ENCODE measurements around the gene VDAC1. TPM values are rescaled to one million over a fixed set of nuclear protein-coding genes. Genes with fewer than 3 reads are reported as not detected.
A peak's percentile ranks its signal among the peaks of the same experiment; 100 is the strongest.

VDAC1 gene
- total RNA-seq (10 to 100 TPM; 45.1 to 46.4 TPM), polyA plus RNA-seq (100 to 1,000 TPM; 100 to 103 TPM)

- Histone ChIP-seq H3K27ac (ENCODE audit: low read depth, low read length) (peak within 1 kb of the TSS; percentile 96), H3K36me3 (ENCODE audit: insufficient read depth, low read length) (peaks cover 4% of the 10 kb centered on the region), H3K4me1 (ENCODE audit: insufficient read depth, low read length) (peaks cover 48% of the 10 kb centered on the region), H3K27me3 (ENCODE audit: insufficient read depth, low read length) (no peaks in the 10 kb centered on the region), H3K9me3 (ENCODE audit: control insufficient read depth in 1 of 2, low read length in 2 of 2) (no peaks in the 10 kb centered on the region), H3K4me3 (ENCODE audit: low read length in 2 of 2) (peak within 1 kb of the TSS; percentile 61 to 81)
- ChIA-PET CTCF (ENCODE audit: partially characterized antibody) (interaction anchor here (1.1 to 2.9 kb wide), 5 partner anchors 9 to 35 kb away, joined by 4 to 11 read pairs (median 6); no protein-coding TSS in a partner anchor), POLR2A (ENCODE audit: partially characterized antibody) (interaction anchor here (0.6 to 4.8 kb wide), 23 partner anchors 10 to 985 kb away, joined by 3 to 22 read pairs (median 4); partner anchors contain the start of genes C5orf15, C5orf24, PCBD2 and PPP2CA)
- intact Hi-C loops (cut with micrococcal nuclease), result loop anchor here (1.0 to 10.0 kb wide), 5 partner anchors 37 to 900 kb away; partner anchors contain the start of genes C5orf15, CAMLG, PCBD2 and PPP2CA
- peak within 1 kb of the TSS; percentile 96 to 99 (median 98) for H3K27ac Mint-ChIP-seq
- H3K27me3 Mint-ChIP-seq, result no peaks in the 10 kb centered on the region
- no peaks in the 10 kb centered on the region for H3K9me3 Mint-ChIP-seq
- peaks cover 0 to 19% of the 10 kb centered on the region in 2 donors for H3K36me3 Mint-ChIP-seq
- peak within 1 kb of the TSS; percentile 89 to 99 (median 93) for H3K4me3 Mint-ChIP-seq
- DNase-seq, result peak; percentile 89 to 95 (median 92)
- H3K4me1 Mint-ChIP-seq, result peaks cover 25 to 49% (median 38%) of the 10 kb centered on the region in 4 donors
Observed at GRCh38 chr5:134004626-134005416, at the start of gene VDAC1. Gene VDAC1 (minus strand): TSS chr5:134004975. CDS start chr5:133993012, 11,963 bp downstream.

DNA sequence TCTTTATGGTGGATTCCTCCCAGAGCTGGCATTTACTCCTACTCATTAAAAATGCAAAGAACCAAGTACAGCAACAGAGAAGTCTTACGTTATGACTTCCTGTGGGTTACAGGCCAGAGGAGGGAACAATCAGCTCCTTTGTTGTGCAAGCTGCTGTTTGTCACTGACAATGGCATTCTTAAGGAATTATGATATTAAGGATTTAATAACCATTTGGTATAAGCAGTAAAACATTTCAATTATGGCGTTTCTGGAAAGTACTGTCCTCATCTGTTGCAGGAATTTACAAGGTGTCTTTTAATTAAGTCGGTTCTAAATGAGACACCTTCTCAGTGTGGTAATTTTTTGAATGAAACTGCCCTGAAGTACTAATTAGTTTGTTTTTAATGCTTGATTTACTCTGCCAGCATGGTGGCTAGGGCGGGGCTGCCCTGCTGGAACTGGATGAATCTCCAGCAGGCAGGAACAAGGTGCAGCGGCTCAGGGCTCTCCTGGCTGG, 49.1 kb upstream of the VDAC1 start:
- Histone ChIP-seq H3K9me3 (ENCODE audit: control insufficient read depth in 1 of 2, low read length in 2 of 2) (no peaks in the 10 kb centered on the region), H3K27ac (ENCODE audit: low read depth, low read length) (no peak overlapping the region), H3K4me1 (ENCODE audit: insufficient read depth, low read length) (peaks cover 32% of the 10 kb centered on the region), H3K36me3 (ENCODE audit: insufficient read depth, low read length) (no peaks in the 10 kb centered on the region), H3K27me3 (ENCODE audit: insufficient read depth, low read length) (no peaks in the 10 kb centered on the region), H3K4me3 (ENCODE audit: low read length in 2 of 2) (no peak overlapping the region)
- peak in 4 of 5 donors; percentile 22 to 30 (median 26) for DNase-seq
- no peaks in the 10 kb centered on the region for H3K36me3 Mint-ChIP-seq
- intact Hi-C loops (cut with micrococcal nuclease), result loop anchor here (2.0 kb wide), 1 partner anchor 17 kb away; no protein-coding TSS in a partner anchor
- no peaks in the 10 kb centered on the region for H3K27me3 Mint-ChIP-seq
- H3K4me1 Mint-ChIP-seq, result peaks cover 16 to 44% (median 34%) of the 10 kb centered on the region in 4 donors
- ChIA-PET POLR2A (ENCODE audit: partially characterized antibody) (interaction anchor here (0.6 to 2.9 kb wide), 25 partner anchors 8 to 122 kb away, joined by 3 to 27 read pairs (median 4); partner anchors contain the start of gene TCF7), CTCF (ENCODE audit: partially characterized antibody) (interaction anchor here (0.7 to 4.6 kb wide), 7 partner anchors 9 to 100 kb away, joined by 3 to 47 read pairs (median 5); no protein-coding TSS in a partner anchor)
- peak overlapping the region; percentile 65 to 87 (median 73) for H3K27ac Mint-ChIP-seq
- no peaks in the 10 kb centered on the region for H3K9me3 Mint-ChIP-seq
- peak overlapping the region; percentile 29 to 80 (median 73) for H3K4me3 Mint-ChIP-seq

DNA sequence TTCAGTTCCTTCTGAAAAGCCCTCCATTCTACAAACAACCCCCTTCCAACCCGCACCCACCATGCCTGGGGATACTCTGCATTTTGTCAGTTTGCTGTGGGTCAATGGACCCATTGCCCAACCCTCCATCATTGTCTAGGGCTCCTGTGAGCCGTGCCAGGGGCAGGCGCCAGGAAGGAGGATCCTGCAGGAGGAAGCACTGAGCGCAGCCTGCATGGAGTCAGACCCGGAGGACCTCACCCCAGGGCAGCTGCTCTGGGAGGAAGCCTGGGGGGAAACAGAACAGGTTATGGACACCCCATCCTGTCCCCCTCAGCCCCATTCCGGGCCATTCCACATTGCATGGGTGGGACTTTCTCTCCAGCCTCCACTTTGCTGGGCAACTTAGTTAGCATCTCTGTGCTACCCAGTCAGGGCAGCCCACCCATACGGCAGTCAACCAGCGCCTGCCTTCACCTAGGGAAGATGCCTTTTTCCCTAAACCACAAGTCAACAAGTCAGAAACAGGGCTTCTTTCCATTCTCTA, 48.6 kb upstream of the VDAC1 start:
- POLR2A ChIA-PET (ENCODE audit: partially characterized antibody), result interaction anchor here (0.7 to 2.9 kb wide), 19 partner anchors 10 to 123 kb away, joined by 3 to 27 read pairs (median 4); partner anchors contain the start of gene TCF7
- CTCF ChIA-PET (ENCODE audit: partially characterized antibody), result interaction anchor here (0.7 to 4.6 kb wide), 7 partner anchors 9 to 100 kb away, joined by 3 to 47 read pairs (median 5); no protein-coding TSS in a partner anchor
- H3K36me3 ChIP-seq (ENCODE audit: insufficient read depth, low read length), result no peaks in the 10 kb centered on the region
- H3K4me3 ChIP-seq (ENCODE audit: low read length in 2 of 2), result no peak overlapping the region
- H3K27ac ChIP-seq (ENCODE audit: low read depth, low read length), result no peak overlapping the region
- Mint-ChIP-seq H3K27me3 (no peaks in the 10 kb centered on the region), H3K4me3 (peak overlapping the region; percentile 7 to 80 (median 73)), H3K9me3 (no peaks in the 10 kb centered on the region), H3K4me1 (peaks cover 16 to 44% (median 35%) of the 10 kb centered on the region in 4 donors), H3K27ac (peak overlapping the region in 6 of 7 donors; percentile 55 to 85 (median 72)), H3K36me3 (no peaks in the 10 kb centered on the region)
- no peak for DNase-seq
- peaks cover 32% of the 10 kb centered on the region for H3K4me1 ChIP-seq (ENCODE audit: insufficient read depth, low read length)
- H3K9me3 ChIP-seq (ENCODE audit: control insufficient read depth in 1 of 2, low read length in 2 of 2), result no peaks in the 10 kb centered on the region
- intact Hi-C loops (cut with micrococcal nuclease), result loop anchor here (2.0 kb wide), 1 partner anchor 17 kb away; no protein-coding TSS in a partner anchor
- H3K27me3 ChIP-seq (ENCODE audit: insufficient read depth, low read length), result no peaks in the 10 kb centered on the region

DNA sequence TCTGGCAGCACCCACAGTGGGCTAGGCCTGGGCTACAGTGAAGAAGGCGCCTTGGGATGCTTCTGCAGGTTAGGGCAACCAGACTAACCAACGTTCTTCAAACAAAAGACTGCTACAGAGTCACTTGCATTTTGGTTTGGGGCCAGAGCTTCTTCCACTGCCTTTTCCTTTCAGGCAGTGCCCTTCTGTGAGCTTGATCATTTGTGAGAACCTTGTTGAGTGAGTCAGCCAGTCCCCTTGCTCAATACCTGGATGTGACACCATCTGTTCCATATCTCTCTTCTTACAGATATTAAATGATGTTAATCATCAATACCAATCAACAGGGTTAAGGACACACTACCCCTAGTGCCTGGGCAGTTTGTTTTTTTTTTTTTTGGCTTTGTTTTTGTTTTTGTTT, 46.5 kb upstream of the VDAC1 start:
- no peak overlapping the region for H3K4me3 Mint-ChIP-seq
- H3K27me3 ChIP-seq (ENCODE audit: insufficient read depth, low read length), result no peaks in the 10 kb centered on the region
- H3K27ac Mint-ChIP-seq, result peak overlapping the region in 1 of 7 donors; percentile 23
- H3K27ac ChIP-seq (ENCODE audit: low read depth, low read length), result no peak overlapping the region
- intact Hi-C loops (cut with micrococcal nuclease), result no loop called here
- CTCF ChIA-PET (ENCODE audit: partially characterized antibody), result interaction anchor here (0.8 to 4.6 kb wide), 2 partner anchors 11 to 52 kb away, joined by 3 to 47 read pairs; no protein-coding TSS in a partner anchor
- peaks cover 18 to 55% (median 42%) of the 10 kb centered on the region in 4 donors for H3K4me1 Mint-ChIP-seq
- DNase-seq, result no peak
- no peaks in the 10 kb centered on the region for H3K9me3 ChIP-seq (ENCODE audit: control insufficient read depth in 1 of 2, low read length in 2 of 2)
- H3K36me3 ChIP-seq (ENCODE audit: insufficient read depth, low read length), result no peaks in the 10 kb centered on the region
- H3K36me3 Mint-ChIP-seq, result no peaks in the 10 kb centered on the region
- POLR2A ChIA-PET (ENCODE audit: partially characterized antibody), result interaction anchor here (0.8 to 1.8 kb wide), 4 partner anchors 9 to 51 kb away, joined by 3 to 5 read pairs (median 4); no protein-coding TSS in a partner anchor
- H3K4me1 ChIP-seq (ENCODE audit: insufficient read depth, low read length), result peaks cover 41% of the 10 kb centered on the region
- H3K4me3 ChIP-seq (ENCODE audit: low read length in 2 of 2), result no peak overlapping the region
- no peaks in the 10 kb centered on the region for H3K27me3 Mint-ChIP-seq
- no peaks in the 10 kb centered on the region for H3K9me3 Mint-ChIP-seq

- H3K4me3 Mint-ChIP-seq, result no peak overlapping the region
- no peaks in the 10 kb centered on the region for H3K9me3 Mint-ChIP-seq
- Histone ChIP-seq H3K27me3 (ENCODE audit: insufficient read depth, low read length) (no peaks in the 10 kb centered on the region), H3K4me3 (ENCODE audit: low read length in 2 of 2) (no peak overlapping the region), H3K27ac (ENCODE audit: low read depth, low read length) (no peak overlapping the region), H3K9me3 (ENCODE audit: control insufficient read depth in 1 of 2, low read length in 2 of 2) (no peaks in the 10 kb centered on the region), H3K36me3 (ENCODE audit: insufficient read depth, low read length) (no peaks in the 10 kb centered on the region), H3K4me1 (ENCODE audit: insufficient read depth, low read length) (peaks cover 35% of the 10 kb centered on the region)
- H3K4me1 Mint-ChIP-seq, result peaks cover 14 to 49% (median 37%) of the 10 kb centered on the region in 4 donors
- intact Hi-C loops (cut with micrococcal nuclease), result no loop called here
- H3K27me3 Mint-ChIP-seq, result no peaks in the 10 kb centered on the region
- ChIA-PET CTCF (ENCODE audit: partially characterized antibody) (interaction anchor here (2.6 kb wide), 1 partner anchor 9 kb away, joined by 10 read pairs; no protein-coding TSS in a partner anchor), POLR2A (ENCODE audit: partially characterized antibody) (interaction anchor here (10.1 kb wide), 1 partner anchor 94 kb away, joined by 313 read pairs; no protein-coding TSS in a partner anchor)
- no peak overlapping the region for H3K27ac Mint-ChIP-seq
- no peaks in the 10 kb centered on the region for H3K36me3 Mint-ChIP-seq
- no peak for DNase-seq
Observed at GRCh38 chr5:134048864-134049263, 44.1 kb upstream of the VDAC1 start.

- DNase-seq, result no peak
- H3K27me3 ChIP-seq (ENCODE audit: insufficient read depth, low read length), result no peaks in the 10 kb centered on the region
- Mint-ChIP-seq H3K27ac (peak overlapping the region in 1 of 7 donors; percentile 25), H3K36me3 (no peaks in the 10 kb centered on the region), H3K4me1 (peaks cover 11 to 45% (median 30%) of the 10 kb centered on the region in 4 donors), H3K27me3 (no peaks in the 10 kb centered on the region), H3K9me3 (no peaks in the 10 kb centered on the region), H3K4me3 (no peak overlapping the region)
- H3K4me1 ChIP-seq (ENCODE audit: insufficient read depth, low read length), result peaks cover 23% of the 10 kb centered on the region
- H3K27ac ChIP-seq (ENCODE audit: low read depth, low read length), result no peak overlapping the region
- ChIA-PET POLR2A (ENCODE audit: partially characterized antibody) (interaction anchor here (0.6 to 10.1 kb wide), 4 partner anchors 66 to 95 kb away, joined by 3 to 313 read pairs (median 4); no protein-coding TSS in a partner anchor), CTCF (ENCODE audit: partially characterized antibody) (interaction anchor here (0.7 to 2.6 kb wide), 3 partner anchors 8 to 125 kb away, joined by 3 to 10 read pairs (median 3); no protein-coding TSS in a partner anchor)
- no peaks in the 10 kb centered on the region for H3K9me3 ChIP-seq (ENCODE audit: control insufficient read depth in 1 of 2, low read length in 2 of 2)
- no peaks in the 10 kb centered on the region for H3K36me3 ChIP-seq (ENCODE audit: insufficient read depth, low read length)
- H3K4me3 ChIP-seq (ENCODE audit: low read length in 2 of 2), result no peak overlapping the region
- intact Hi-C loops (cut with micrococcal nuclease), result no loop called here
Observed at GRCh38 chr5:134047687-134048056, 42.9 kb upstream of the VDAC1 start.

All from CD4-positive, alpha-beta memory T cell (primary cell).